GM12892 (cell line): ENCODE measurements around the gene OCIAD2.
"Not testable (repeated sequence)": the region's sequence is repeated elsewhere in the genome, so short reads cannot be mapped to it uniquely, and the experiment has no call there.

Source experiments
- DNase-seq: peaks from one replicate; pipeline ENCODE4 v3.0.0; 2011; ENCODE audit not compliant: insufficient read length
- FAIRE-seq: peaks from 2 replicates; lab custom pipeline; 2011; peaks lifted over from hg19 to GRCh38; lab: Jason Lieb, UNC
- POLR2A ChIP-seq: IDR thresholded peaks from 2 replicates; pipeline ENCODE4 v1.6.1; 2011; ENCODE audit warnings: low read depth, low read length, control low read depth
- POLR2AphosphoS5 ChIP-seq: IDR thresholded peaks from 2 replicates; pipeline ENCODE4 v1.6.1; 2011; ENCODE audit warnings: low read depth, low read length, control low read depth
- TAF1 ChIP-seq: IDR thresholded peaks from 2 replicates; pipeline ENCODE4 v1.6.1; 2011; ENCODE audit warnings: low read depth, mild to moderate bottlenecking, control low read depth, low read length, borderline replicate concordance

Gene OCIAD2

DNA sequence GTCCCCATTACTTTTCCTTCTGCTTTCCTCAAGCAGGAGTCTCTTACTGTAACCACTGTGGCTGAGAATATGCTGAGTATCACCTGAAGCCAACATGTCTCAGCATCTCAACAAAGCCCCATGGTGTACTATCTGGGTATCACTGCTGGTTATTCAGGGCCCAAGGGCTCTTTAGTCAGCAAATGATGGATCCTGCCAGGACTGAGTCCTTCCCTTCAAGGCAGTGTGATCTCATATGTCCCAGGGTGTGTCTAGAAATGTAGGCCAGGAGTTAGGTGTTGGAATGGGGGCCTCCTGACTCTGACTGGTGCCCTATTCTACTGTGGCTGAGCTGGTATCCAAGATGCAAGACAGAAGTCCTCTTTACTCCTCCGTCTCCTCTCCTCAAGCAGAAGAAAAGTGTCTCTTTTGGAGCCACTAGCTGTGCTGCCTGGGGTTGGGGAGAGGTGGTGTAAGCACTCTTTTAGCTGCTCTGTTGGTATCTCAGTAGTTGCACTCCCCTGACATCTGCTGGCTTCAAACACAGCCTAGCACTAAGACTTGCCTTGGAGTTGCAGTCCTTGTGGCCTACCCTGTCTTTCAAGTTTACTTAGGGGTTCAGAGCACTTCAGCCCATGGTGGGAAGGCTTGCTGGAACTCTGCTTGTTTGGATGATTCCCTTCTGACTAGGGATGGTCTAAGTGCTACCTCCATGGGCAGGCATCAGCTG, 28.6 kb downstream of the OCIAD2 start:
- no peak for DNase-seq
- FAIRE-seq: no peak
- TF ChIP-seq POLR2A (no peak), POLR2AphosphoS5 (no peak)

- DNase-seq, FAIRE-seq: not testable (repeated sequence)
Measured at GRCh38 chr4:48864696-48865095, 41.9 kb downstream of the OCIAD2 start.

DNA sequence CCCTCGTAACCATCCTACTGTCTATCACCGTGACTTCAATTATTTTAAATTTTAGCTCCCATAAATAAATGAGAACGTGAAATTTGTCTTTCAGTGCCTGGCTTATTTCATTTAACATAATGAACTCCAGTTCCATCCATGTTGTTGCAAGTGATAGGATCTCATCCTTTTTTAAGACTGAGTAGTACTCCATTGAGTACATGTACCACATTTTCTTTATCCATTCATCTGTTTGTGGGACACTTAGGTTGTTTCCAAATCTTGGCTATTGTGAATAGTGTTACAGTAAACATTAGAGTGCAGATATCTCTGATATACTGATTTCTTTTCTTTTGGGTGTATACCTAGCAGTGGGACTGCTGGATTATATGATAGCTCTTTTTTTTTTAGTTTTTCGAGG, 42.8 kb downstream of the OCIAD2 start:
- TF ChIP-seq TAF1 (no peak), POLR2AphosphoS5 (no peak), POLR2A (no peak)
- FAIRE-seq (no peak), DNase-seq (no peak)

DNA sequence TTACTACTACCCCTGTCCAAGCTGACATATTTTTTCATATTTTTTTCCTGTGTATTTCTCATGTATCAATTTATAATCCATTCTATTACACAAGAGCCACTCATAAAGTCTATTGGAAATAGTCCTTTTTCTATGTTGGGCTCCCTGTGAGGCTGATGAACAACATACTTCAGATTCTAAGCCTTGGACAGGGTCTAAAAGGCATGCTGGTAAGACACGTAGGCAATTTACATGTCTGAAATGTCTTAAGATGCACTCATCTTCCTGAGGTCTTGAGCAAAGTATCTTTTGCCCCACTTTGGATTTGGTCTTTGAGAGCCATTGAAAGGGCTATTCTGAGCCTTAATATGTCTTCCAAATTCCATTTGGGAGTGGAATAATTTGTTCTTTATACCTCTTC, 43.9 kb downstream of the OCIAD2 start:
- TF ChIP-seq POLR2AphosphoS5 (no peak), TAF1 (no peak)

GRCh38 chr4:48862038-48862437, 44.5 kb downstream of the OCIAD2 start:
- peak; percentile 21 for FAIRE-seq
- TF ChIP-seq POLR2AphosphoS5: no peak
- TF ChIP-seq TAF1: no peak
- no peak for TF ChIP-seq POLR2A
- DNase-seq: no peak

More for the DNA sequence above, 43.9 kb downstream of the OCIAD2 start:
- FAIRE-seq: no peak
- DNase-seq: no peak

- no peak for FAIRE-seq
- TF ChIP-seq POLR2AphosphoS5 (no peak), TAF1 (no peak), POLR2A (no peak)
- DNase-seq: no peak
Measured at GRCh38 chr4:48858130-48858529, 48.4 kb downstream of the OCIAD2 start.

DNA sequence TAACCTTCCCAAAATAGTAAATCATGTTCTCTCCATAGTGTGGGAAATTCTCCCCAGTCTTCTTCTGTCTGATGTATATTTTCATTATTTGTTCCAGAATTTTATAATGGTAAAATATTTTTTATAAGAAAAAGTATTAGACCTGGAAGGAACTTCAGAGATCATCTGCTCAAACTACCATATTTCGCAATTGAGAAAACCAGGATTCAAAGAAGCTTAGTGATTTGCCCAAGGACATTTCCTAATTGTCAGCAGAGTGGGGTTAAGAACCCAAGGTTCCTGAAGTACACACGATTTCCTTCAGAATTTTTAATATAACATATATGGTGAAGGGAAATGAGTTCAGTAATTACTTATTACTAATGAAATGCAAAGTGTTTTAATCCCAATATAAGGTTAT, 51.6 kb downstream of the OCIAD2 start:
- FAIRE-seq (no peak), DNase-seq (no peak)
- no peak for TF ChIP-seq TAF1
- no peak for TF ChIP-seq POLR2AphosphoS5
- no peak for TF ChIP-seq POLR2A

DNA sequence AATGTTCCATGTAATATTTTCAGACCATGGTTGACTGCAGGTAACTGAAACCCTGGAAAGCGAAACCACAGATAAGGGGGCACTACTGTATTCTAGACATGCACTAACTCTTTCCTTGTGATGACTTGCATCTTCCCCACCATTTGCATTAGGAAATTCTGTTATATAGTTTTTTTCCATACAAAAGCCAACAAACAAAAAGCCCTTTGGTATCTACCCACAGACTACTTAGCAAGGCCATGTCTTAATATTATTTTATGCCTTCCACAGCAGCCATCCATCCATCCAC, 52.2 kb downstream of the OCIAD2 start:
- no peak for FAIRE-seq
- TF ChIP-seq TAF1 (no peak), POLR2A (no peak), POLR2AphosphoS5 (no peak)
- no peak for DNase-seq

DNA sequence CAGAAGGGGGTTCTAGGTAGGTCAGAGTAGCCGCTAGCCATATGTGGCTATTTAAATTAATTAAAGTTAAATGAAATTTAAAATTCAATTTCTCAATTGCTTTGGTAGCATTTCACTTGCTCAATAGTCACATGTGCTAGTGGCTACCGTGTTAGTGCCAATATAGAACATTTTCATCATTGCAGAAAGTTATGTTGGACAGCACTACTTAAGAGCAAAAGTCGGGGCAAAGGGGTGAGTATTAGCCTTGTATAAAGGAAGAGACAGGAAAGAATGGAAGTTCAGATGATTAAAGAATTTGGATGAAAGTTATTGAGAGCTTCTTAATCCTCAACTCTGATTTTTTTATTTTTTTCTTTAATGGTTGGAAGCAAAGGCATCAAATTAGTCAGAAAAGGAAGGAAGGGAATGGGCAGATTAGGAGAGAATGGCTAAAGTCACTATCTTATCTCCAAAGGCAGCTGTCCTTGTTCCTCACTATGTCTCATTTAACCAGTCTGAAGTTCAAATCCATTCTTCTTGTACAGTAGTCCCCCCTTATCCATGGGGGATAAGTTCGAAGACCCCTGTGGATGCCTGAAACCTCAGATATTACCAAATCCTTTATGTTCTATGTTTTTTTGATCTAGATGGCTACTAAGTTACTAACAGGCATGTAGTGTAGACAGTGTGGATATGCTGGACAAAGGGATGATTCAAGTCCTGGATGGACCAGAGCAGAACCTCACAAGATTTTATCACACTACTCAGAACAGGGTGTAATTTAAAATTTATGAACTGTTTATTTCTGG, 52.8 kb downstream of the OCIAD2 start:
- DNase-seq (no peak), FAIRE-seq (no peak)
- TF ChIP-seq POLR2AphosphoS5: no peak
- no peak for TF ChIP-seq TAF1
- TF ChIP-seq POLR2A: no peak

DNA sequence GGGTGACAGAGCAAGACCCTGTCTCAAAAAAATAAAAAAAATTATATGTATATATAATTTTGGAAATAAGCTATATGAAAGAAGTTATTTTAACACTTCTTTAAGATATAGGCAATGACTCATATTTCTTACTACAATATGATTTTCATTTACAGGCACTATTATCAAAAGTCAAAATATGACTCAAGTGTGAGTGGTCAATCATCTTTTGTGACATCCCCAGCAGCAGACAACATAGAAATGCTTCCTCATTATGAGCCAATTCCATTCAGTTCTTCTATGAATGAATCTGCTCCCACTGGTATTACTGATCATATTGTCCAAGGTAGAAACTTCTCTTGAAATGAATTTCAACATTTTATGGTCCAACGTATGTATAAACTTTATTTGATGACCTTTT, 54.9 kb downstream of the OCIAD2 start:
- FAIRE-seq (no peak), DNase-seq (no peak)
- no peak for TF ChIP-seq POLR2AphosphoS5
- no peak for TF ChIP-seq POLR2A
- TF ChIP-seq TAF1: no peak

DNA sequence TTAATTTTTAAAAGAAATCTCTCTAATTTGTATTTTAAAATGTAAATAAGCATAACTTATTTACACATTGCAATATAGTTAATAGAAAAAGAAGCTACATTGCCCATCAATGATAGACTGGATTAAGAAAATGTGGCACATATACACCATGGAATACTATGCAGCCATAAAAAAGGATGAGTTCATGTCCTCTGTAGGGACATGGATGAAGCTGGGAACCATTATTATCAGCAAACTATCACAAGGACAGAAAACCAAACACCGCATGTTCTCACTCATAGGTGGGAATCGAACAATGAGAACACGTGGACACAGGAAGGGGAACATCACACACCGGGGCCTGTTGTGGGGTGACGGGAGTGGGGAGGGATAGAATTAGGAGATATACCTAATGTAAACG, 57.8 kb downstream of the OCIAD2 start:
- not testable (repeated sequence) for DNase-seq, FAIRE-seq

GRCh38 chr4:48844843-48845242, 61.7 kb downstream of the OCIAD2 start:
- no peak for FAIRE-seq
- no peak for DNase-seq
- TF ChIP-seq POLR2A (no peak), TAF1 (no peak), POLR2AphosphoS5 (no peak)
